Activated CD4-positive, alpha-beta T cell treated with anti-CD3 and anti-CD28 coated beads, Interleukin-2, Interleukin-6, amounts not matched to agents 100 ng/mL and 50 ng/mL, durations not matched to agents 16 hours and 8 hours (primary cell): ENCODE results near the gene DUSP28.

ENCODE experiments used
- DNase-seq: peaks from one replicate; pipeline ENCODE4 v3.0.0-alpha.2; 2020

The DUSP28 gene

GRCh38 chr2:240601061-240601830 lies 41.1 kb downstream of the DUSP28 start:
- DNase-seq: no peak

DNA sequence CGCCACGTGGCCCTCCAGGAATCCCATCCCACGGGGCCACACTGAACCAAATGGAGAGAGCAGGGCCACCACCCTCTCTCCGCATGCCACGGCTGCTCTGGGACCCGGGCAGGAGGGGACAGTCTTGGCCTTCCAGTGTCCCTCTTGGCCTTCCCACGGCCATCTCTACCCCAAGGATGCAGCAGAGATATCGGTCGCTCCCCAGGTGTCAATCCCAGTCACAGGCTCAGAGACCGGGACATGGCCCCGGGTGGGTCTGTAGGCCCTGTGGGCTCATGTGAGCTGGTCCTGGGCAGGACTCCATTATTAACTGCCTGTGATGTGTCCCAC lies 41.6 kb downstream of the DUSP28 start:
- DNase-seq: no peak

DNA sequence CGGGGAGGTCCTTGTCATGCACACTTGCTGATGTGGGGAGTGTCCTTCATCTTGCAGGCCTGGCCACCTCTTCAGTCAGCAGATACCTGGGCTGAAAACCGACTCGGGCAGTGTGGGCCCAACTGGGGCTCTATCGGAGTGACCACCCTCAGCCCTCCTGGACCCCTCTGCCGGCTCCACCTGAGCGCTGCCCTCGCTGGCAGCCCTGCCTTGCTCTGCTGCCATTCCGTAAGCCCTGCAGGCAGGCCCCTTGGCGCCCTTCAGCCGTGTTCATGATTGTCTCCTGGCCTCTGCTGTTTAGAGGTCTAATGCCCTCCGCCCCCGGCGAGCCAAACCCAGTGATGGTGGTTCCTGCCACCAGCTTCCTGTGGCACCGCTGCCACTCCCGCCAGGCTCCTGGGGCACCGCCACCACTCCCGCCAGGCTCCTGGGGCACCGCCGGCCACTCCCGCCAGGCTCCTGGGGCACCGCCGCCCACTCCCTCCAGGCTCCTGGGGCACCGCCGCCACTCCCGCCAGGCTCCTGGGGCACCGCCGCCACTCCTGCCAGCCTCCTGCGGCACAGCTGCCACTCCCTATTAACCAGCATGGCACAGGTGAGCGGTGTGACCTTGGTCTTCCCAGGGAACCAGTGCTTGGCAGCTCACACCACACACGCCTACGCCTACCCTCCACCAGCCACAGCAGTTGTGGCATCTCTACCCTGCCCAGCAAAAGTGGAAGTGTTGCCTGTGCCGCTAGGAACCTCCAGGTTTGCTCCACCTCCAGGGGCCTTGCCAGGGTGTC lies 42.3 kb downstream of the DUSP28 start:
- DNase-seq: no peak

- no peak for DNase-seq
These were observed 43.1 kb downstream of the DUSP28 start for GRCh38 chr2:240603081-240603835.

GRCh38 chr2:240603846-240604245 lies 43.7 kb downstream of the DUSP28 start:
- no peak for DNase-seq

DNA sequence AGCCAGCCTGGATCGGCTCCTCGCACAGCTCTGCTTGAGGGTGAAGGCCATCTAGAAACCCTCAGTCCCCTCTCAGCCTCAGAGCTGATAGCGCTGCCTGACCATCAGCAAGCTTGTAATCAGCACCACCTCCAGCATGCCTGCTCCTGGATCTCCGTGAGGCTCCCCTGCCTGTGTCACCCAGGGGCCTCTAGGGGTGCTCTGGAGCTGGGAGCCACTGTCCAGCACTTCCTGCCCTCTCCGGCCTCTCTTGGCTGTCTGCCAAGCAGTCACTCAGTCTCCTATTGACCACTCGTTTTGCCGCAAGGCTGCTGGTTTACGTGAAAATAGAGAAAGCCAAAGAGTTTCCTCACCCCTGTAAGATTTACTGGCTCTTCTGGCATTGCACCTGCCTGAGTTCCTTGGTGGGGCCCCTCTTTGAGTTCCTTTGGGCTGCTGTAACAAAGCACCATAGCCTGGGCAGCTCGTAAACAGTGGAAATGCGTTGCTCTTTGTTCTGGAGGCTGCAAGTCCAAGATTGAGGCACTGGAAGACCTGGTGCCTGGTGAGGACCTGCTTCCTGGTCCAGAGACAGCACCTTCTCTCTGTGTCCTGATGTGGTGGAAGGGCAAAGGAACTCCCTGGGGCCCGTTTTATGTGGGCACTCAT lies 44.3 kb downstream of the DUSP28 start:
- peak; percentile 10 for DNase-seq

GRCh38 chr2:240604939-240605716 lies 45.0 kb downstream of the DUSP28 start:
- no peak for DNase-seq

DNA sequence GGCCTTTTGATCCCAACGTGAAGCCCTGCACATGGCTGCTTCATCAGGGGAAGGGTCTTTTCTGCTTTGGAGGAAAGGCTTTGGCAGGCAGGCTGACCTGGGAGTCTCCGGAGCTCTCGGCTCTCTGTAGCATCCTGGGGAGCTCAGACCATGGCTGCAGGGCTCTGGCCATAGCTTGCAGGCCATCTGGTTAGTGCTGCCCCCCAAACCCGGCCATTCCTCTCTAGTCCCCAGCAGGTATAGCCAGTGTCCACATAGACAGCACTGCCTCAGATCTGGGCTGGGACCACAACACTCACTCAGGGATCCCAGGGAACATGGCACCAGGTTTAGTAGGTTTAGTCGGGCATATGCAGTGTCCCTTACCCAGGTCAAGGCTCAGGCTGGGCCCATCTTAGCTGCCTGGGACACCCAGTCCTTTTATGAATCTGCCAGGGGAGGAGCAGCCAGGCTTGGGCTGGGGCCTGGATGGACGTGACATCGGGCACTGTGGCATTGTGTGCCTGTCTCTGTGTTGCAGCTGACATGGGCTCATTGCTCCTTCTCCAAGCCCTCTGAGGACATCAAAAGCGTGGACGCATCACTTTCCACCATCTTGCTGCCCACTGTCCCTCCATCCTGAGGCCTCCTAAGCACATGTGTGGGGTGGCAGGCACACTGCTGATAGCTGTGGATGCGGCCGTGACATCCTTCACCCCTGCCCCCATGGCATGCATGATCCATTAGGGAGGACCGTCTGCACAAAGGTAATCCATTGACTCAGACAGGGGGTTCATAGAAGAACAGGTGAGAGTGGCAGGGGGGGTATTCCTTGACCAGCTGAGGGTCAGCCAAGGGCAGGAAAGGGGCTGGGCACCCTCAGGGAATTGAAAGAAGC lies 45.9 kb downstream of the DUSP28 start:
- no peak for DNase-seq

GRCh38 chr2:240611601-240612210 lies 51.5 kb downstream of the DUSP28 start:
- peak; percentile 43 for DNase-seq
